Hepatic stellate cell (primary cell): Measurements from ENCODE around the gene ATRIP.

ENCODE experiments used
- DNase-seq: peaks from one replicate; pipeline ENCODE4 v3.0.0; 2011; ENCODE audit warnings: low spot score

The ATRIP gene

DNA sequence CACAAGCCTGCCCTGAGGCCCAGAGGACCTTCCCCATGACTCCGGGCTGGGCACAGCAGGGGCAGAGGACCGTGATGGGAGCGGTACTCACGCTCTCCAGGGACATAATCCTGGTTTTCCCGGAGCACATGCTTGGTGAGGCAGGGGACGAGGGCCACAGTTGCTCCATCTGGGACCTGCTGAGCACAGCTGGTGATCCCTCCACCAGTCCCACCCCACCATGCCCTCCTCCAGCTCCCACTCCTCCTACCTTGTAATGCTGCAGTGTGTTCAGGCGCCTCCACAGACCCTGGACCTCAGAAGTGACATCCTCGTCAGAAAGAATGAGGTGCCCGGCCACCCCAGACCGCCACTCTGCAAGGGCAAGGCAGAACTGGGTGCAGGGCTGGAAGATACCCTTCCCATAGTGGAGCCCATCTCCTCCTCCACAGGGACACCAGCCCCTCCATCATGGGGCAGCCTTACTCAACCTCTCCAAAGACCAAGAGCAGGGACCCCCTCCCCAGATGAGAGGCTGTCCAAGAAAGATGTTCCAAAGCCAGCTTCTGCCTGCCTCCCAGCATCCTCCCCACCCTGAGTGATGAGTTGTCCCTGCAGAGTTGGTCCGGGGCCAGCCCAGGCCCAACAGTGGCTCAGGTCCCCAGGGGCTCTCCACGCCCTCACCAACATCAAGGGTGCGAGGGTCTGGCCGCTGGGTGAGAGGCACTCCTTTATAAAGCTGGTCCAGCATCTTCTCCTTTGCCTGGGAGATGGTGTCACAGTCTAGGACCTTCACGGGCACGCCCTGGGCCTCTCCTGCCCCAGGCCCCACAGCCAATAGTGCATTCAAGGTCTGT, 36.1 kb upstream of the ATRIP start:
- no peak for DNase-seq

DNA sequence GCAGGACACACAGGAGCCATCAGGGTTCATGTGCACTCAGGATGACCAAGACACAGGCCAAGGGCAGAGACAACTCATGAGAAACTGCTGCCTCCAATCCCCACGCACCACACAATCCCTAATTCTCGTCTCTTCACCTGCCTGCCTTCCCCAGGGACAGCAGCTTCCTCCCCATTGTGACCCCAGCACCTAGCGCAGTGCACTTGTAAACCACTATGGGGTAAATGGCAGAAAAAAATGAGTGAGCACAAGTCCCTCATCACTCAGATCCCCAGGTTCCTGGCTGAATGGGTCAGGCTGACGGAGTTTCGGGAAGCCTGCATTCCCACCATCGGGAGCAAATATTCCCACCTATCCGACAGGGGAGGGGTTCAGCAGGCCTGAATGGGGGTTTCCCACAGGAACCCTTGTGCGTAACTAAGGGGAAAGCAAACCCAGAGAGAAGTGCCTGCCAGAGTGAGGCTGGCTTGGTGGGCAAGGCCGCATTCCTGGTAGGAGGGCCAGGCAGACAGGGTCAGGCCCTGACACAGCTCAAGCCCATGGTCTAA, 35.4 kb upstream of the ATRIP start:
- DNase-seq: no peak

DNA sequence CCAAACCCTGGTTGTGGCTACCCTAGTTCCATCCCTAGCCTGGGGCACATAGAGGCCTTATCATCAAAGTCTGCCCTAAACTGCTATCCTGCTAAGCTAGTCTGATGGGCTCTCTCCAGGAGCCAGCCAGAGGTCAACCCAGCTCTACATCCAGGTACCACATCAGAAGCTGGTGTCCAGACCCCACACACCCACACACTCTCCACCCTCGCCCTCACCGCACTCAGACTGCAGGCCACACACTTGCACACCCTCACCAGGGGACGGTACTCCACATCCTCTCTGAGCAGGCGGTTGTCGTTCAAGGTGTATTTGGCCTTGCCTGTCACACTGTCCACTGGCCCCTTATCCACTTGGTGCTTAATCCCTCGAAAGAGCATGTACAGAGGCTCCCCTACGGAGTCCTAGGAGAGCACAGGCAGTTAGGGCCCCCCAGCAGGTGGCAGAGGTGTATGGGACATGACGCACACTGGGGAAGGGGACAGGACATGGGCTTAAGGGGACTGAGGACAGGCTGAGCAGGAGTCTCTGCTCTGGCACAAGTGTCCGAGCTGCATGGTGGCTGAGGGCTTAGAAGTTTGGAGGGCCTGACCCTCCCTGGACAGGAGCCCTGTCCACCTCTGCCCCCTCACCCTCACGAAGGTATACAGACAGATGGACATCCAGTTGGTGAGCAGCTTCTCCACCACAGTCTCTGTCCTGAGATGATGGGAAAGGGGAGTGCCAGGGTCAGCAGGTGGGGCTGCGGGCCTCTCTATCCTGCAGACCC, 34.7 kb upstream of the ATRIP start:
- no peak for DNase-seq

DNA sequence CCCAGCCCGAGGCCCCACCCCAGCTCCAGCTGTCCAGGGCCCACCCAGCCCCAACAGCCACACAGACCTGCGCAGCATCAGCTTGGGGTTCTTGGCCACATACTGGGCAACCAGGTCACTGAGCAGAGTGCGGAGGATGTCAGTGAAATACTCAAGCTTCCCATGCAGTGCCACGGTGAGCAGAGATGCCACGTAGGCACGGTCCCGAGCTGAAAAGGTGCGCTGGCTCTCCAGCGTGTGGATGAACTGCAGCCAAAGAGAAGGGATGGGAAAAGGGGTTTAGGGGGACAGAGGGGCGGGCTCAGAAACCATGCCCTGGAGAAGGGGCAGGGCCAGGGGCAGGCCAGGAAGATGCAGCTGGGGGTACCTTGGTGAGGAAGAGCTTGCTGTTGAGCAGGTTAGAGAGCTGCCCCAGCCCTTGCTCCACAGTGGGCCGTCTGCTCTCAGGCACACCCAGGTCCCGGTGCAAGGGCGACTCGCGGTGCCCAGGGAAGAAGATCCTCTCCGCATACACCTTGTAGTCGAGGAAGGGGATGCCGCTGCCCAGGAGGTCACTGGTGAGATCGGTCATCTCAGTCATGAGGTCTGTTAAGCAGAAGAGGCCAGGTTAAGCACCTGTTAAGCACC, 34.0 kb upstream of the ATRIP start:
- no peak for DNase-seq

DNA sequence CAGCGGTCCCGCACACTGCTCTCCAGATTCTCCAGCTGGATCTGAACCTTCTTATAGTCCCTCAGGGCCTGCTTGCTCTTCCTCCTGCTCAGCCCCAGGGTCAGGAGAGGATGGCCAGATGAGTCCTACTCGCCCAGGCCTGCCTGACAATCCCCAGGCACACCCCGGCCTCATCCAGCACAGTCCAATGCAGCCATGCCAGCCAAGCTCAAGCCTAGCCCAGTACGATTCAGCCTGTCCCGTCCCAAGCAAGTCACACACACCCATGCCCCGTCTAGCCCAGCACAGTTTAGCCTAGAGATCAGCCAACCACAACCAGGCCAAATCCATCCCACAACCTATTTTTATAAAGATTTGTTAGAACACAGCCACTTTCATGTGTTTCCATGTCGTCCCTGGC, 33.5 kb upstream of the ATRIP start:
- DNase-seq: no peak

DNA sequence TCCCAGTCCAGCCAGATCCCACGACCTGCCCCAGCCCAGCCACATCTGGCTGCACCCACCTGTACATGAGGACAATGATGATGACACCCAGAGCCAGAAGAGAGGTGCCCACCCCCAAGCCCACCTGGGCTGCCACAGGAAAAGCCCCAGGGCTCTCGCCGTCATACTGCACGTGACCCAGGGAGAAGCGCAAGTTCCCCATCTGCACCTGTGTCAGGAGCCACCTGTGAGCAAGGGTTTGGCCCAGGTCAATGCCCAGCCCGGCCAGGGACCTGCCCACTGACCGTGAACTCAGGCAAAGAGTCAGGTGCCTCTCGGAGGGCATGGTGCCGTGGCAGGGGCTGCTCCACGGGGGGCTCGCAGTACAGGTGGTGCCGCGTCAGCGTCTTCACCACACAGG, 32.9 kb upstream of the ATRIP start:
- DNase-seq: no peak

DNA sequence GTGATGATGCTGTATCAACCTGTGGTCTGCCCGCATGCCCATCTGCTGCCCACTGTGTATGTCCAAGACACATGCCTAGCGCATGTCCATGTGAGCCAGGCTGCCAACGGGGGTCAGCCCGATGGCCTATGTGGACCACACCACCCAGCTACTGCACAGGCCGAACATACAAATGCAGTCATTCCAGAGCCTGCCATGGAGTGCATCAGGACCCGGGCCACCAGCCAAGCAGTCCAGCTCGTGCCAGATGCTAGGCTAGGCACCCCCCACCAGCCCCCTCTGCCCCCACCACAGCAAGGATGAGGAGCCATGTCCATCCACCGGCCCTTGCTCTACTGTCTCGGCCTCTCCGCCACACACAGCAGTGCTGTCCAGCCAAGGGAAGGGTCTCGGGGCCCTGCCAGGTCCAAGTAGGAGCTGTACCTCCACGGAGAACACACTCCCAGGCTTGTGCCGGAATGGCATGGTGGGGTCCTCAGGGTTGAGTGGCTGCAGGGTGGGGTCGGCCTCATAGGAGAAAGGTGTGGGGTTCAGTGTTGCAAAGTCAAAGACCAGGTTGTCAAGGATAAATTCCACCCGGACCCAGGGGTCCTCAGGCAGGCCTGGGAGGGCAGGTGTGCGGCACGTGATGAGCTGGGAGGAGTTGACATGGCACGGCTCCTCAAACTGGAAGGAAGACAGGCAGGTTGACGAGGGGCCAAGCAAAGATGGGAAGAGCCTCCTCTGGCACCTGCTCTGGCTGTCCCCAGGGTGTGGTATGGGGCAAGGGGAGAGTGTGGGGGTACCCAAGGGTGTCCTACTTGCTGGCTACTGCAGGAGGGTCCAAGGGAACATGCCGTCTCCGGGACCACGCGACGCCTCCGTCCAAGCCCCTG, 31.9 kb upstream of the ATRIP start:
- DNase-seq: no peak

DNA sequence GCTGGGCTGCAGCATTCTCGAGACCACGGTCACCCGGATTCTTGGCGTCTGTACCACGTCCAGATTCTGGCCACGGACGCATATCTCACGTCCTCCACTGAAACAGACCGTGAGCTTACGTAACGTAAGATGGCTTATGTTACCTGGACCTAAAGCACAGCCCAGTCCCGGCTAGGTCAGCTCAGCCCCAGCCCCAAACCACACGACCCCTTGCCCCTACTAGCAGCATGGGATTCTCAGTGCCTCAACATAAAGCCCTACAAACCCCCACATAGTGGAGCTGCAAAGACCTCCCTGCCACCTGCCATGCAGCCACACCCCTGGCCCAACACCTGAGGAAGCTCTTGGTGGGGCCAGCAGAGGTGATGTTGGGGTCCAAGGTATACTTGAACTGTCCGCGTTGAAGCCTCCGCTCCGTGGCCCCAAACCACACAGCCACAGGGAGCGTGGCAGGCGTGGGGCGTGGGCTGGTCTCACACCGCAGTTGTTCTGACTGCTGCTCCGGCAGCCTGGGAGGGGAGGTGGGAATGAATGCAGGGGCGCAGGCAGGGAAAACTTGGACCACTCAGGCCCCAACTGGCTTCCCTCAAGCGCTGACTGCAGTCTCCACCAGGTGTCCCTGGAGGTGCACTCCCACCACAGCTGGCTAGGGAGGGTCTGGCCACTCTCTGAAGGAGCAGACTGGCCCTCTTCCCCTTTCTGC, 31.1 kb upstream of the ATRIP start:
- DNase-seq: no peak

DNA sequence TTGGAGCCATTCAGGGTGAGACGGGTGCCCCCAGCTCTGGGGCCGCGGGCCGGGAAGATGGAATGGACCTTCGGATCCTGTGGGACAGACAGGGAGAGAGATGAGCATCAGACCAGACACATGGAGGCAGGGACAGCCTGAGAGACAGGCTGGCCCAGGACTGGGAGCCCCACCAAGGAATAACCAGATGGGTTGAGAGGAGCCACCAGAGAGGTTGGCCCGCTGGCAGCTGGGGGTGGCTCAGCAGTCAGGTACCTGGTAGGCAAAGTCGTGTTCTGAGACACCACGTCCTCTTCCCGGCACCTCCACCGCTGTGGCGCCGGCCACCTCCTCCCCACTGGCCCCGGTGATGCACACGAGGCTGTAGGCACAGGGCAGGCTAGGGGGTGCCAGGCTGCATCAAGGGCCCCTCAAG, 30.4 kb upstream of the ATRIP start:
- no peak for DNase-seq

DNA sequence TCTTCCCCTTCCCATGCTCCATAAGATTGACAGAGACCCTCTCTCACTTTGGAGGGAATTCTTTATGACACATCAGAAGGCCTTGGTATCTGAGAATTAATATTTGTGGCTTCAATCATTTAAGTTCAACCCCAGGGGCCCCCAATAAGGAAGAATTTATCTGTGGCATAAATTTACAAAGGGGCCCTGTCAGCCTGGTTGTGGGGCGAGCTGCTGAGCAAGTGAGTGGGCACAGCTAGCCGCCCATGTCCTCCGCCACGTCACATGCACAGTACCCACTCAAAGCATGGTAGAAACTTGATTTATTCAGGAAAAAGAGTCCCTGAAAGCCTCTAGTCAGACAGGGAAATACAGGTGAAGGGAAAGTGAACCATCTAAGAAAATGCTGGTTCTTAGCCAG, 30.0 kb upstream of the ATRIP start:
- no peak for DNase-seq

DNA sequence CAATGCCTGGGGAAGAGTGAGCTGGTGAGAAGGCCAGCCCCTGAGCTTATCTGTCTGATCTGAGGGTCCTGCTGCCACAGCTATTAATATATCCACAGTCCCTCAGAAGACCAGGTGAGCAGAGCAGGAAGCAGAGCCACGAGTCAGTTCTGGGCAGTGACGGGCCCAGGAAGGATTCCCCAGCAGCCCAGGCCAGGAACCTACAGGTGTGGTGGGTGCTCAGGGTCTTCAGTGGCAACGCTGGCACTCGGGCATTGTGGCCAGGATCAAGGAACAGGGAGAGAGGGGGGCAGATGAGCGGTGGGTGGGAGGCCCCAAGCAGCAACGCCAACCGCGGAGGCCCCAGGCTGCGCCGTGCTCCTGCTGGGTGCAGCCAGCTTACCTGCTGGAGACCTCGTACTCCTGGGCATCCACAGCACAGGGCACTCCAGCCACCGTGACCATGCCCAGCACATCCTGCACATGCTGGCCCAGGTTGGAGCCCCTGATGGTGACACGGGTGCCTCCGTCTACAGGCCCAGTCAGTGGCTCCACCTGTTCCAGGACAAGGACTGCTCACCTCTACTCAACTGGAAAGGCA, 28.9 kb upstream of the ATRIP start:
- no peak for DNase-seq

DNA sequence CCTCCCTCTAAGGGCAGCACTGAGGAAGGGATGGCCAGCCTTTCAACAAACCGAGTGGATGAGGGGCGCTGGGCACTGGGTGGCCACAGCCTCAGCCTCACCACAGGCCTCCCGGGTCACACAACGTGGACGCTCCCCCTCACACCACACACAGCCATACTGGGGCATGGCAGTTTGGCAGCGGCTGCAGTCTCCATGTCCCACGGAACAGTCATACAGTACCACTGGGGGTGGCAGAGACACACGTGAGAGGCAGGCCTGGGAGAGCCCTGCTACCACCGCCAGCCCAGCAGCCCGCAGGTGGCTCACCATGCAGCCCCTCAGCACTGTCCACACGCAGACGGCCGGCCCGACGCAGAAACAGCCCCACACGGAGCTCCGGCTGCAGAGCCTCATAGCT, 28.4 kb upstream of the ATRIP start:
- no peak for DNase-seq

DNA sequence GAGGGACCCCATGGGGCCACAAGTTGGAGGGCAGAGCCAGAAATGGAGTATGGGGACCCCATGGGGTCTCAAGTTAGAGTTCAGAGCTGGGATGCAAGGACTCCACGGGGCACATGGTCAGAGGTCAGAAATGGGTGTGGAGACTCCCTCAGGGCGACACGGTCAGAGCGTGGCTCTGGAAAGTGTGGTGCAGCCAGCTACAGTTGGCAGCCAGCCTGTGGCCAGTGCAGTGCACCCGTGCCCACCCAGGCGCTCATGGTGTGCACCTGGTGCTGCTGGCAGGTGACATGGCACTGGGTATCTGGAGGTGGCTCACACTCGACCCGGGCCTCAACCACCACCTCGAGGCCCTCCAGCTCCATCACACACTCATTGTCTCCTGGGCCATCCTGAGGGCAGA, 27.9 kb upstream of the ATRIP start:
- no peak for DNase-seq

DNA sequence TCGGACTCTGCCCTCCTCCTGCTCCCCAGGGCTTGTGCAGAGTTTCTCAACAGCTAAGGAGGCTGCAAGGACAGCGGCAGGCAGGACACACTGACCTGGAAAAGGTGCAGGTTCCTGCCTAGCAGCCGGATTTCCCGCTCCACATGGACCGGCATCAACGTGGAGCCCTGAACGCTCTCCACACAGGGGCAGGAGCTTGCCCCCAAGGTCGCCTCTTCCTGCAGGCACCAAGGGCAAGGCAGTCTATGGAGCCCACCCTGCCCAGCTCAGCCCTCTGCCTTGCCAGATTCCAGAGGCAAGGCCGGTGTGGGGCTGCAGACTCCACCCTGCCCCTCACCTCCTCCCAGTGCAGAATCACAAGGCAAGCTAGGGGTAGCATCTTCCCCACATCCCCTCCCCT, 27.4 kb upstream of the ATRIP start:
- DNase-seq: no peak

DNA sequence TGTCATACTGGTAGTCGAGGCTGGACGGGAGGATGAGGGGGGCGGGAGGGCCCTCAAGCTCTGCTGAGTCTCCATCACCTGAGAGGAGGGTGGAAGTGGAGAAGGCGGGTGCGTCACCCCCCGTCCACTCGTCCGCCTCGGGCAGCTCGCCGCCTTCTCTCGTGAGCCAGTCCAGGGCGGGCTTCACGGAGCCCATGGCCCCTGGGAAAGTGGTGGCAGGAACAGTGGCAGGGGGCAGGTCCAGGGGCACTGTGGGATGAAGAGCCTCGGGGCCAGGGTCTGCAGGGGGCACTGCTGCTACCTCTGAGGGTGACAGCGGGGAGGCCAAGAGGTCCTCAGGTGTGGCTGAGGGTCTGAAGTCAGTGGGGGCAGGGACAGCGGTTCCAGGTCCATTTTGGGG, 26.9 kb upstream of the ATRIP start:
- no peak for DNase-seq

DNA sequence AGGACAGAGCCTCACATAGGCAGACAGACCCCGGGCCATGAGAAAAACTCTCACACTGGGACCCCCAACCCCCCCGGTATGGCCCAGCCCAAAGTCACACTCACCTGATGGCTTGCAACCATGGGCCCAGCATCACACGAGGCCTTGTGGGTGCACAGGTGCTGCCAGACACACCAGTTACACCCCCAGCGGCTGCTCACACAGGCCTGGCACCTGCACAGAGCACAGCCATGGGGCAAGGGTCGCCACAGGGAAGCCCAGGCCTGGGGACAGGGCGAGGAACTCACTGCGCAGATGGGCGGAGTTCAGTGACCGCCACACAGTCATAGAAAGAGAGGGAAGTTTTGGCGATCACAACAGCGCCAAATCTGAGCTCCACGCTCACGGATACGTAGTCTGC, 26.0 kb upstream of the ATRIP start:
- DNase-seq: no peak

DNA sequence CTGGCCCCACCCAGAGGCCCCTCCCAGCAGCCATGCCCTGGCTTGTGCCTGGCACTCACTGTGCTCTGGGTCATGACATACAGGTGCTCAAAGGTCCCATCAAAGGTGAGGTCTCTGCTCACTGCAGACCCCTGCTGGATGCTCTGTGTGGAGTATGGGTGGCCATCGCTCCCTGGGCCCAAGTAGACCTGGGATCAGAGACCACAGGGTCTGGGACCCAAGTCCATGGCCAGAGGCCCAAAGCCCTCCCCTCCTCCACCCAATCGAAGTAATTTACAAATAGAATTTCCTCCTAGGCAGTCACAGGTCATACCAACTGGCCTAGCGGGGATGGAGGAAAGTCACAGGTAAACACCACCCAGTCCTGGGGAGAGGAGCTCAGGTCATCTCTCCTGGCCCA, 24.3 kb upstream of the ATRIP start:
- no peak for DNase-seq

DNA sequence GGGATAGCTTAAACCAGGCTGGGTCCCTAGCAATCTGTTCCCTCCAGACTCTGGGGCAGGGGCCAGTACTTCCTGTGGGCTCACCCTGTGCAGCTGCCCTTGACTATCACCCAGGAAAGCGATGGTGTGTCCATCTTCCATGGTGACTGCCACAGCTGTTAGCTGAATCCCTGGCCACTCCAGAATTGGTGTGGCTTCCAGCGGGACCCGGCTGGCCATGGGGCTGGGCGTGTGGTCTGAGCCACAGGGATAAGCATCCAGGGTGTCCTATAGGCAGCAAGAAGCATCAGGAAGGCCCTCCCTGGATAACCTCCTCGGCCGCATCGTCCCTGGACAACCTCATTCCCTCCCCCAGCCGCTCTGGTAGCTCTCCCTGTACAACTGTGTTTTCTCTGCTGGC, 23.9 kb upstream of the ATRIP start:
- DNase-seq: no peak

DNA sequence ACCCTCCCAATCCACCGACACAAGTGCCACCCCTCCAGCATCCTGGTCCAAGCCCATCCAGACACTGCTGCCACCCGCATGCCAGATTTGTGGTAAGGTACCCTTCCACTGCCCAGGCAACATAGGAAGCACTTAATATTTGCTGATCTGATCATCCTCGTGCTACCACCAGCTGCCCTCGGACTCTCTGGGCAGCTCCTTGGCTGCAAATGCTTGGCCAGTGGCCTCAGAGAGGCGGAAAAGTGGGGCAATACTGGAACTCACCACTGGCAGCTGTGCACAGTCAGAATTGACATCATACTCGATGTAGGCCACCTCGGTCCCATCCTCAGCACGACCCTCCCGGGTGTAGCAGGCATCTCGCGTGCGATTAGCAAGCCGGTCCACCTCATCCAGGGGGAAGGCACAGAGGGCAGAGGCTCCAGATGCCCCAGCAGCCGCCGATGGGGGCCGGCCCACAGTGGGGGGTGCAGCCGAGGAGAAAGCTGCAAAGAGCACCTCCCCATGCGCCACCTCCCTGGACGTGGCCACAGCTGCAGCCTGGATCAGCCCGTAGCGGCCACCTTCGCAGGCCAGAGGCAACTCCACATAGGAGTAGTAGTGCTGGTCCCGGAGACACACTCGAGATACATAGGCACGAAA, 23.2 kb upstream of the ATRIP start:
- no peak for DNase-seq
